H4 (cell line): ENCODE results near the gene SLC29A3. TPM values are rescaled to one million over a fixed set of nuclear protein-coding genes. Genes with fewer than 3 reads are reported as not detected.

Experiments used
- DNase-seq: peaks from one replicate; pipeline ENCODE4 v3.0.0-alpha.2; 2015; ENCODE audit warnings: low spot score
- total RNA-seq: library from RNA; depleted of rRNA; stranded (reverse); fragments of >200 nt; shearing (Covaris generic); gene quantifications from 2 replicates; pipeline ENCODE4 v1.2.3, GENCODE V29; 2014

Gene SLC29A3
- total RNA-seq, 1 experiment from 2014 or later = 3.3 TPM

DNA sequence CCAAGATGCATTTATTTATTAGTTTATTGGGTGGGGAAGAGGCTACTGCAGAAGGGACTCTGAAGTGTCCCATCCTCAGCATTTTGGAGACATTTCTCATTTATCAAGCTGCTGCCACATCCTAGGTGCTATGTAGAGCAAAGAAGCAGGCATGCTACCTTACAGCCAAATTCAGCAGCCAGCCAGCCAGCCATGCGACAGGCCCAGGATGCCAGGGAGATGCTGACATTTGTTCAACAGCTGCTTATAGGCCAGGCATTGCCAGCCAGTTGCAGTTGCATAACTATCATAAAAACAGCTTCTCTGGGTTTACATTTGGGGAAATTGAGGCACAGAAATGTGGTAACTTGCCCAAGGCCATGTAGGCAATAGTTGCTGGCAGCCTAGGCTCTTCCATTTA is 2.3 kb downstream of the SLC29A3 start:
- DNase-seq = no peak

DNA sequence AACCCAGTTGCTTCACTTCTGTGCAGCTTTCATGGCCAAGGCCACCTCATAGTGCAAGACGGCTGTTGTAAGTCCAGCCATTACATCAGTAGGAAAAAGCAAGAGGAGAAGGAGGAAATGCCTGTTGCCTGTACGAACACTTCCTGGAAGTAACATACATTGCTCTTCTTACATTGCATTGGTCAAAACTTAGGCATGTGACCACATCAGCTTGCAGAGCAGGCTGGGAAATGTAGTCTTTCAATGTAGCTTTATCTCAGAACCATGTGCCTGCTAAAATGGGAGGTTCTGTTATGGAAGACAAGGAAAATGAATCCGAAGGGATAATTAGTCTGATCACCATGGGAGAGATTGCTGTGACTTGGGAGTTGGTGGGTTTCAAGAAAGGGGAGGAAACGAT is 4.3 kb downstream of the SLC29A3 start:
- peak; percentile 26 for DNase-seq

DNA sequence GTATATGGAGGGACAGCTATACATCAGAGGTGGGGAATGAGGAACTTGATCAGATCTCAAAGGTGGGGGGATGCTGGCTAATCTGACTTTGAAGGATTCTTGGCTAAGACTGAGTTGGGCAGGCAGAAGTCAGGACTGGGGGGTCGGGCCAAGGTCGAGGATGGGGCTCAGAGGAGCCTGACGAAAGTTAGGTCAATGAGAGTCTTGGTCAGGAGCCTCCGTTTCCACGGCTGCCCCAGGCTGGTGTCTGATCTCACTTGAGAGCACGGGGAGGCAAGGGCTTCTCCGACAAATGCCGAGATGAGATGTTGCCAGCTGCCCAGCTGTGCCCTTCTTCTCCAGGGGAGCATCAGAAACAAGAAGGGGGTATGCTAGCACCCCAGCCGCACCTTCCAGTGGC is 5.7 kb downstream of the SLC29A3 start:
- no peak for DNase-seq

DNA sequence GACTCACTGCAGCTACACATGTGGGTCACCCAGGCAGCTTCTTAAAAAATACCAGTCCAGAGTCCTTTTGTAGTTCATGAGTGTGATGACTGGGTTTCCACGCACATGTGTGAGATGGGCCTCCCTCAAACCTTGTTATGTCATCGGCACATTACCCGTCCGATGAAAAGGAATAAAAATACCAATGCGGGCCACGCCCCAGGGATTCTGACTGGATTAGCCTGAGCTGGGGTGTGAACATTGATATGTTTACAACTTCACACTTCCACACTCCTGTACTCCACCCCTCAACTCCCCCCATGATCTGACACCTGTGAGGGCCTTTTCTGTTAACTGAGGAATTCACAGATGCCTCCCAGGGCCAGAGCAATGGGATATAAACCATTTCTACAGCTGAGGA is 6.2 kb downstream of the SLC29A3 start:
- DNase-seq = no peak

DNA sequence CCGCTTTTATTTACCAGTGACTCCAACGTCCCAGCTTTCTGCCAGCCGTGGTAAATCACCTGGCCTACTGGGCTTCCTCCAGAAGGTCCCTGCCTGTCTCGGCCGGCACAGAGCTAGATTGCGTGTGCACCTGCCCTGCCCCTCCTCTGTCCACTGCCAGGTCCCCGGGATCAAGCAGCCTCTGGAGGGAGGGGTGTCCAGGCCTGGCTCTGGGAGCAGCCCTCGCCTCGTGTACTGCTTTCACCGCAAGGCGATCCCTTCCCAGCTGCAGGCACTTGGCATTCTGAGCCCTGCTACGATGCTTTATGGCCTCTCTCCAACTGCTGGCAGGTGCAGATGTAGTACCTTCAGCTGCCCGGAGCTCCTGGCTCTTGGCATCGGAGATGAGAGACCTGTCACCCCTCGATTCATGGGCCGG is 7.4 kb downstream of the SLC29A3 start:
- no peak for DNase-seq

DNA sequence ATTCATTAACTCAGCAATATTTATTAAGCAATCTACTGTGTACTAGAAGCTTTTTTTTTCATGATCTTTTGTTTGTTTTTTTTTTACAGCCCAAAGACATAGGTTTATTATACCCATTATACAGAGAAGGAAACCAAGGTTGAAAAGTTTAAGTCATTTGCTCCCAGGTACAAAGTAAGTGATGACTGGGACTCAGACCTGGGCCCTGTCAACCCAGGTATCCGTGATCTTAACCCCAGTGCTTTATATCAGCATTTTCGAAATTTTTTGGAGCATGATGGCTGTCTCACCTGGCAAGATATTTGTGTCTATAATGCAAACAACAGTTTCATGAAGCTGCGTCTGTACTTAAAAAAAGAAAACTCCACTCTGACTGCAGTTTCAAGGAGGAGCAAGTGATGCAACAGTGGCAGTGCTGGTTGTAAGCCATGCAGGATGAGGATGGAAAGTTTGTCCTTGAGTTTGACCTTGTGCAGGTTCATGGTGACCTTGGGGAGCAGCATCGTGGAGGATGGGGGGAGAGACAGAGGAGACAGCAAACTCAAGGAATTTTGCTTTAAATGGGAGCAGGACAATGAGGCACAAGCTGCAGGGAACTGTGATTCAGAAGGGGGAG is 11.8 kb downstream of the SLC29A3 start:
- DNase-seq = no peak

DNA sequence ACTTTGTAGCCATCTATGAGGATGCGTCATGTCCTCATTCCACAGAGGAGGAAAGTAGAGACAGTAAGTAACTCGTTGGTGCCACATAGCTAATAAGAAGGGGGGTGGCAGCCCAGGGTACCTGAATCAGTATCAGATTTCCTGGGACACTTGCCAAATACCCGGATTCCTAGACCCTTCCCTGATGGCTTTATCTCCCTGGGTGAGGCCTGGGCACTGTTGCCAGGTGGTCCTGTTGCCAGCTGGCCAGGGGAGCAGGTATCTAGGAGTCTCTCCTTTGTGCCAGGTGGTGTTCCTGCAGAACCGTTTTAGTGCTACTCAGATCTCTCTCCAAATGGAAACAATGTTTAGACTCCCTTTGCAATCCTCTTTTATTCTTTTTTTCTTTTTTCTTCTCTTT is 12.7 kb downstream of the SLC29A3 start:
- DNase-seq = no peak

DNA sequence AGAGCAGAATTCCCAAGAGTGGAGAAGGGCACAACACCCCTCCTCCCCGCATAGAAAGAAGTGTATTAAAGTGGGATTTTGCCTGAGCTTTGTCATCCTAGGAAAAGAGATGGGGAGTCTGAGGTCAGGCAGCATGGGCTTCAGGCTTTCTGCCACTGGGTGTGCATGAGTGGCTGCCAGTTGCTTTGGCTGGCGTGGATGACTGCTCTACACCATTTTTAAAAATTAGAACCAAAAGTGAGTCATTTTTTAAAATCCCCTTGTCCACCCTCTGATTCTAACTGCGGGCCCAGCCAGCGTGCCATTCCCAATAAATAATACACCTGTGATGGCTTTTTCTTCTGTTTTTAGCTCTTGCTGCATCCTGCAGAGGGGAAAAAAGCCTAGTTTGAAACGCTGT is 13.4 kb downstream of the SLC29A3 start:
- no peak for DNase-seq

DNA sequence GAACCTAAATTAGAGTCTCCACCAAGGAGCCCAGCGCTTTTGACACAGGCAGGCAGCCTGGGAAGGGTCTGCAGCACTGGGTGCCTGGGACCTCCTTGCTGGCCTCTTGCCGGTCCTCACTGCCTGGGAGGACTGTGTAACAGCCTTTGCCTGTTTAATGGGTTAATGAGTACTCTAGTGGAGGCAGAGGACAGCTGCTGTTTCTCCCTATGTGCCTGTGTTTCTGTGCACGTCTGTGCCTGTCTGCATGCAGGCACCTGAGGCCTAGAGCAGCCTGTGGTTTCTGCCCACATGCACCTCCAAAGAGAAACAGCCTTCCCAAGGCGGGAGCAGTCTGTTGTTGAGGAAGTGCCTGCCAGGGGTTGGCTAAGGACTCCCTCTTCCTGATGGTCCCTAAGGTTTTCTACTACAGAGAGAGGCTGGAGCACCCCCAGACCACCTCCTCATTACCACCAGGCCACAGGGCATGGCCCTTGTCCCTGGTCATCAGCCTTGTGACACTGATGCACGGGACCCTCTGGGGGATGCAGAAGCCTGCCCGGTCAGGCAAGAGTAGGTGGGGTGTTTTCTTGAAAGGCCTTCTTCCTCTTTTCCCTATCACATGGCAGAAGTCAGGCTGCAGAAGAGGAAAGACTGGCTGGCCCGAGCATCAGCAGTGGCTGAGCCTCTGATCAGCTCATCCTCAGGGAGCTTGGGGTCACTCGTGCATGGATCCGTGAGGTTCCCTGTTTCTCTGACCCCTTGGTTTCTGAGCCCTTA is 14.2 kb downstream of the SLC29A3 start:
- DNase-seq = no peak

DNA sequence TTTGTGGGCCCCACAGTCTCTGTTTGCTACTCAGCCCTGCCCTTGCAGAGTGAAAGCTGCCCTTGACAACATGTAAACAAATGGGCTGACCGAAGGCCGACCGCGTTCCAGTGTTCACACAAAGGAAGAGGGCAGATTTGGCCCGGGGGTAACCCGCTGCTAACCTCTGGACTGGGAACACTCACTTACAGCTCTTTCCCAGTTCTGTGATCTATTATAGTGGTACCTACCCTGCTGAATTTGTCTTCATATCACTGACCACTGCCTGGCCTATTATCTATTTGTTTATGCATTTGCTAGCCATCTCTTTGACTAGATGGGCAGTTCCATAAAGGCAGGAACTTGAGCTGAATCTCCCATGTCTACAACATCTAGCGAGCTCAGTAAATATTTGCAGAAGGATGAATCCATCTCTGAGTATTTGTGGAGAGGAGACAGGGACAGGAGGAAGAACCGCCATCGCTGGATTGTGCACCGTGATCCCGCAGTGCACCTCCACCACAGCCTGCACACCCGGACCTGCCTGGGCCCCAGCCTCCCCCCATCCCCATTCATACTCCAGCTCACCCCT is 15.2 kb downstream of the SLC29A3 start:
- no peak for DNase-seq

DNA sequence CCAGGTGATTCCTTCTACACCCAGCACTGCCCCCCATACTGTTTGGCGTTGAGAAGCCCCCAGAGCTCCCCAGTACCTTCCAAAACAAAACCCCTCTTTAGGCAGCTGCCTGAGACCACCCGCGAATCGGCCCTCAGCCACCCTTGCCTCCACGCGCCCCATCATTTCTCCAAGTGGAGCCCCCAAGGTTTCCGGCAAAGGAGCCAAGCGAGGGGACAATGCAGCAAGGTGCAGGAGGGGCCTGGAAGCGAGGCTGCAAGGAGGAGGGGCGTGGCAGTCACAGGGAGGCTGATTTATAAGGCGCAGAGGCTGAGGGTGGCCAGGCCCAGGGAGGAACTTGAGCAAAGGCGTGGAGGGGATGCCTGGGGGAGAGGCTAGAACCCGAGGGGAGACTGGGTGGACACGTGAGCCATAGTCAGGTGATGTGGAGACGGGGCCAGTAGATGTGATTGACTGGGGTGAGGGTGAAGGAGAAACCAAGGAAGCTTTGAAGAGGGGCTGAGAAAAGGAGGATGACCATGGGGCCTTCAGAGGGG is 16.2 kb downstream of the SLC29A3 start:
- no peak for DNase-seq

DNA sequence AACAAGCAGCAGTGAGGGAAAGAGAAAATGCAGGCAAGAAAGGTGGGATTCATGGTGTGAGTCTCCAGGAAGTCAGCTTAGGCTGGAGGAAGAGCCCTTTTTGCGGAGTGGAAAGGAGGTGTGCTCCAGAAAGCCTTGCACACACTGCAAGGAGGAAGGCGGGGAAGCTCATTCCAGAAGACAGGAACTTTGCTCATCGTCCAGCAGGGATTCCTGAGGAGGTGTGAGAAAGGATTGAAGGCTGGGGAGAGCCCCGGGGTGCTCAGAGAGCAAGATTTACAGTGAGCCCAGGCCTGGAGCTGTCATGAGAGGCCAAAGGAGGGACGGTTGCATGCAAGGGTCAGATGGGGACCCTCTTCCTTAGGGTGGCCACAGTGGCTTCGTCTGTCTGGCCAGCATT is 17.6 kb downstream of the SLC29A3 start:
- no peak for DNase-seq

DNA sequence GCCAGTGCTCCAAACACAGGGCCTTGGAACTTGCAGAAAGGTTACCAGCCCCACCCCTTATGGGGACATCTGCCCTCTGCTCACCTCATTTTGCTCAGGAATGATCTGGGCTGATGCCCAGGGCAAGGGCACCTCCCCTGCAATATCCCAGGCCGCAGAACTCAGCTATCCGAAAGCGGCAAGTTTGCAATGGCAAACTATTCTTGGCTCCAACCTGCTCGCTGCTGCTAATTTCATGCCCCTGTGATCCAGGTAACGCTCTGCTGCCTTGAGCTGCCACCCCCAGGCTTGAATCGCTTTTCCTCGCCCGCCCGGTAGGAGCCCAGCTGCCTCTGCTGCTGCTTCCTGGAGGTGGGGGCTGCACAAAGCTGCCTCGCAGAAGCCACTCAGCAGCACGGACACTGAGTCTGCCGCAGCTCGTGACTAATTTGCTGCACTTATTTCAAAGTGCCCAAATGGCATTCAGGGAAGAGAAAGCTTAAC is 18.2 kb downstream of the SLC29A3 start:
- no peak for DNase-seq

DNA sequence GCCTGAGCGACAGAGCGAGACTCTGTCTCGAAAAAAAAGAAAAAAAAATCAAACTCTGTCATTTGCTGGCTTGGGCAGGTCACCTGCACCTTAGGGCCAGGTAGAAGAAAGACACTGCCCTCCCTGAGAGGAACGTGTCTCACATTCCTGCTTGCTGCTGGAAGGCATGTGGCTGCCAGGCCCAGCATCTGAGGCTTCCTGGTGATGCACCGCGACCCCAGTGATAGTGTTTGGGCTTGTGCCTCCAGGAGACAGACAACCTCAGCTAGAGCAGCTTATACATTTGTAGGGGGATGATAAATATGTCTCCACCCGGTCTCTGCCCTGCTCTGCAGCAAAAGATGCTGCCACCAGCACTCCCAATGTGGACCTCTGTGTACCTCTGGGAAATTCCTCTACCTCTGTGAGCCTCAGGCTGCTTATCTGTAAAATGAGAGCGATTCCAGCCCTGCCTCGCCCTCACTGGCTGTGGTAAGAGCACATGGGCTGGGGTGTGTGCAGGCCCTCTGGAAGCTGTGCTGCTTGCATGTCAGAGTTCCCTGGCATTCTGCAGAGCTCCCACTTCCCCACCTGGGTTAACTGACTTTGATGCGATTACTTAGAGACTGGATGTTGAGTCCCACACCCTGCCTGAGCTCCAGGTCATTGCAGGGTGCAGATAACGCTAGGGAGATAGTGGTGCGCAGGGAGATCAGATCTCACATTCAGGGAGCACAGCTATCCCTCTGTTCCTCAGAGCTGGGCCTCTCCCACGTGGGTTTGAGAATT is 19.9 kb downstream of the SLC29A3 start:
- DNase-seq = no peak

DNA sequence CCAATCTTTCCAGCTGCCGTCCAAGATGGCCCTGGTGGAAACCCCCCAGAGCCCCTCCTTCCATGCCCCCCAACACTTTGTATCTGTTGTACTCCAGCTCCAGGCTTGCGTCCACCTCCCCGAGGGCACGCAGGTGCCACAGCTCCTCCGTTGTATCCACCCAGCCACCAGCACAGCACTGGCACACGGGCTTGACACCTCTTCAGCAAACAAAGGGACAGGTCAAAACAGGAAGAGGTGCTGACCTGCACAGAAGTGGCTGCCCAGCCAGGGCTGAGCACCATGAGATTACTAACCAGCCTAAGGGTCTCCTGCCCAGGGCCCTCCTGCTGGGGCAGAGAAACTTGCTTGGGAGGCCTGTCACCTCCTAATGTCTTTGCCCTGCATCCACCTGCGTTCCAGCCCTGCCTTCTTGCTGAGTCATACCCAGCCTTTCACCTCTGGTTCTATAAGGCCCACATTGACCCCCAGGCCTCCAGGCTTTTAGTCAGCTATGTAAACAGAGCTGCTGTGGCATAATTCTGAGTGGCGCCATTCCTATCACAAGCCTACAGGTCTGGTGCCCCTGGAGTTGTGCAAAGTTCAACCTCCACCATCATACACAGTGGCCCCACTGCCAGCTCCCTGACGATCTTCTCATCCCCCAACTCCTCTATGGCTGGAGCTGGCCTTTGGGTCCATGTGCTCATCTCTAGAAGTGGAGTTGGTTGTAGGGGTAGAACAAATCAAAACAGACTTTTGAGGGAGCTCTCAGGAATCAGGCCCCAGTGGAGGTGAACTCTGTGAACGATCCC is 20.9 kb downstream of the SLC29A3 start:
- DNase-seq = peak; percentile 27

DNA sequence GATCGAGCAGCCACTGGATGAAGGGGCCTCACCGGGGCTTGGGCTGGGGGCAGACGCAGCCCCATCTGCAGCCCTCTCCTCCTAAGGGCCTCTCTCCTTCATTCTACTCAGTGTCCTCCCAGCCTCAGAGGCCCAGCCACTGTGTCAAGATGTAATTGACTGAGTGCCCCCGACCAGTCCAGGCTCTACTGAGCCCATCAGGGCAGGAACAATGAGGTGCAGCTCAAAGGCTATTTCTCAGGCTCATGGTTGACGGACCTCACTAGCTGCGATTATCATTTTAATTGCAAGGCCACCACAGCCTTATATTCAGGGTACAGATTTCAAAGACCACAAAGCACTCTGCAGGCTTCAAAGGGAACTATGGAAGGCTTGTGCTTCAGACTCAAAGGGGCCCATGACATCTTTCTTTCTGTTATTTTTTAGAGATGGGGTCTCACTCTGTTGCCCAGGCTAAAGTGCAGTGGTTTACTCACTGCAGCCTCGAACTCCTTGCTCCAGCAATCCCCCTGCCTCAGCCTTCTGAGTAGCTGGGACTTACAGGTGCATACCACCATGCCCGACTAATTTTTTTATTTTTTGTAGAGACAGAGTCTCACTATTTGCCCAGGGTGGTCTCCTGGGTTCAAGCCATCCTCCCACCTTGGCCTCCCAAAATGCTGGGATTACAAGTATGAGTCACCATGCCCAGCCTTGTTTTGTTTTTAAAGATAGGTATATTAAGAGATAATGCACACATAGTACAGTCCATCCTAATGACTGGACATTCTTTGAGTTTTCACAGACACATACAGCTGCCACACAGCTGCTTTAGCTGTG is 23.7 kb downstream of the SLC29A3 start:
- DNase-seq = no peak

DNA sequence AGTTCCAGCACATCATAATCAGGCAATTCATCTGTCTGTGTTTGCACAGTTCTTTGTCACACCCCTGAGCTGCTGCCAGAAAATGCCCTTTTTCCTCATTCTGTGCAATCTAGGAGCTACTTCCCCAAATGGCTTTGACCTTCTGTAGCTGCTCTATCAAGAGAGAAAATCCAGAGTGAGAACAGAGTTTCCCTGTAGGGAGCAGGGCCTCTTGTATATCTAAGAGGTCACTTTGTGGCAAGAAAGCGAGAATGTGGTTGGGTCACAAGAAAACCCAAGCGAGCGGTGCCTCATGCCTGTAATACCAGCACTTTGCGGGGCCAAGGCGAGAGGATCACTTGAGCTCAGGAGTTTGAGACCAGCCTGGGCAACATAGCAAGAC is 24.3 kb downstream of the SLC29A3 start:
- DNase-seq = no peak

DNA sequence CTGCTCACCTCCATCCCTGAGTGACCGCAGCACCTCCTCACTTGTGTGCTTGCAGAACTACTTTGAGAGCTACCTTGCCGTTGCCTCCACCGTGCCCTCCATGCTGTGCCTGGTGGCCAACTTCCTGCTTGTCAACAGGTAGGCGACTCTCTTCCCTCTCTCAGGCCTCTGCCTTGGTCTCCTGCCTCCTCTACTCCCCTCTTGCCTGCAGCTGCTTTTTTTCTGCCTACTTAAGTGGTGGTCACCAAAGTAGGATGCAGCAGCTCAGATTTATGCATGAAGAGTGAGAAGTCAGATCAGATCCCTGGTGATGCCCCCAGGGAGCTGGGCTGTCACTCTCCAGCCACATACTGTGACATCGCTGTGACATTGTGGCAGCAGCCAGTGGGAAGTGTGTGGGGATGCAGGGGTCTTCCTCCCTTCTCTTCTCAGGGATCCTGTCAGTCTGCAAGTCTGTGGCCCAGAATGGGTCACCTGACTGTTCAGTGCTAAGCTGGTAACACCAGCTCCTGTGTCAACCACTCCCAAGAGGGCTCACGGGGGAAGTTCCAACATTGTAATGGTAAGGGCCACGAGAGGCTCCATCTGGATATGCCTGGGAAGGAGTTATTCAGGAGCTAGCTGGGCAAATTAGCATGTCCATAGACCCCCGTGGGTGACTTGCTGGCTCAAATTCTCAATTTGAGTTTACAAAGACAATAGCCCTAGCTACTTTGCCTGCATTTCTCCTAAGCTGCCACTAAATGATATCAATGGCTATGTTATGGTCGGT is 25.3 kb downstream of the SLC29A3 start:
- no peak for DNase-seq

DNA sequence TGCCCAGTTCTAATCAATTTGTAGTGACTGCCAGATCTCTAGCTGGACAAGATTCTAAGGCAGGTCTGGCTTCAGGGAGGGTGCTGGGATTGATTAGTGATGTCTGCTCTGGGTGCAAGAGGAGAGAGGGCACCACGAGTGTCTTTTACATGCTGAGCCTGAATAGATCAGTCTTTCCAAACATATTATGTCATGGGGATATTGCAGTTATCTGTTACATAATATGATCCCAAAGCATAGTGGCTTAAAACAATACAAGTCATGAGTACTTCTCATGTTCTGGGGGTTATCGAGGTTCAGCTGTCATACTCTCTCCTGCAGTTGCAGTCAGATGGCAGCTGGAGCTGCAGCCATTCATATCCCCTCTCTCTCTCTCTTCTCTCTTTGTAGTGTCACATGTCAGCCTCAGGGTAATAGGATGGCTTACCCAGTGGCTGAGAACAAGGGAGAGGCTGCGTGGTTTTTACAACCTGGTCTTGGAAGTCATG is 26.0 kb downstream of the SLC29A3 start:
- DNase-seq = no peak

DNA sequence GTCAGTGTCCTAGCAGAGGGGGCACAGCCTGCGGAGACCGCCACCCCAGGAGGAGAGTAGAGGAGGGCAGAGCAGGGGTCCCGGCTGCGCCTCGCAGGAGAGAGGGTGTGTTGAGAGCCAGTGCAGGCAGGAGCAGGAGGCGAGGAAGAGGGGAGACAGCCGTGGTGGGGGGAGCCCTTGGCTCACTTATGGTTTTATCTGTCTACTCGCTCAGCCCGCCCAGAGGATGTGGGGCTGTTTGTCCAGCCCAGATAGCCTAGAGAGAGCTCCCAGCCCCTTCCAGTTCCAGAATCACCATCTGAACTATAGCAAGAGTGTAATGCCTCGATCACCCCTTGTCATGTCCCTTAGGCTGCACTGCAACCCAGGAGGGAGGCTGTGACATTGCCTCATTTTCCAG is 26.6 kb downstream of the SLC29A3 start:
- no peak for DNase-seq
